ENCODE data around the gene OR13D1.
"Not testable (repeated sequence)": the region's sequence is repeated elsewhere in the genome, so short reads cannot be mapped to it uniquely, and the experiment has no call there.

OR13D1 gene

GRCh38 chr9:104686081-104686480, 8.2 kb upstream of the OR13D1 start:
- DNase-seq, result no peak
- no peaks in the 10 kb centered on the region for H3K36me3 ChIP-seq (ENCODE audit: control insufficient read depth in 1 of 2, insufficient read depth in 2 of 2, low read length in 2 of 2)
- no peak overlapping the region for H3K23ac ChIP-seq (ENCODE audit: low read length)
- H3K14ac ChIP-seq (ENCODE audit: low read length), result no peak overlapping the region
- H3K4me3 ChIP-seq (ENCODE audit: low read depth, low read length), result no peak overlapping the region
- H3K27ac ChIP-seq (ENCODE audit: low read depth, low read length), result no peak overlapping the region
- no peak overlapping the region for H2AK5ac ChIP-seq (ENCODE audit: low read length)
- no peak overlapping the region for H4K91ac ChIP-seq (ENCODE audit: low read depth, low read length)
- WGBS (ENCODE audit: extremely low coverage, insufficient coverage, insufficient read length), result no CpG with 5 or more reads among the region's 2 CpGs
- H3K4me2 ChIP-seq (ENCODE audit: low read length), result no peak overlapping the region
- no peak overlapping the region for H4K12ac ChIP-seq (ENCODE audit: low read depth, low read length)
- no peaks in the 10 kb centered on the region for H3K27me3 ChIP-seq (ENCODE audit: insufficient read depth, low read length)
- H4K8ac ChIP-seq (ENCODE audit: low read depth, low read length), result no peak overlapping the region
- H2AFZ ChIP-seq (ENCODE audit: insufficient read depth, low read length, poor library complexity), result no peak overlapping the region
- no peaks in the 10 kb centered on the region for H3K4me1 ChIP-seq (ENCODE audit: control insufficient read depth in 1 of 2, insufficient read depth in 2 of 2, low read length in 2 of 2)
- no peak overlapping the region for H3K4ac ChIP-seq (ENCODE audit: low read depth, low read length)
- H3K9ac ChIP-seq (ENCODE audit: low read length), result no peak overlapping the region
- no peaks in the 10 kb centered on the region for H3K9me3 ChIP-seq (ENCODE audit: insufficient read depth, low read depth, low read length)
- H3K79me2 ChIP-seq (ENCODE audit: control insufficient read depth, insufficient read depth, low read length, poor library complexity), result no peaks in the 10 kb centered on the region
- no peak overlapping the region for H2BK12ac ChIP-seq (ENCODE audit: low read length)
- no peaks in the 10 kb centered on the region for H3K79me1 ChIP-seq (ENCODE audit: low read length)
- H2BK120ac ChIP-seq (ENCODE audit: insufficient read depth, low read length, poor library complexity), result no peak overlapping the region
- H3K18ac ChIP-seq (ENCODE audit: low read length), result no peak overlapping the region
- H2BK5ac ChIP-seq (ENCODE audit: low read depth, low read length, poor library complexity), result no peak overlapping the region

GRCh38 chr9:104700306-104700705, 6.0 kb downstream of the OR13D1 start:
- no peak overlapping the region for H2BK5ac ChIP-seq (ENCODE audit: low read depth, low read length, poor library complexity)
- H3K79me1 ChIP-seq (ENCODE audit: low read length), result no peaks in the 10 kb centered on the region
- no peaks in the 10 kb centered on the region for H3K4me1 ChIP-seq (ENCODE audit: control insufficient read depth in 1 of 2, insufficient read depth in 2 of 2, low read length in 2 of 2)
- no peak overlapping the region for H4K12ac ChIP-seq (ENCODE audit: low read depth, low read length)
- no peaks in the 10 kb centered on the region for H3K9me3 ChIP-seq (ENCODE audit: insufficient read depth, low read depth, low read length)
- no peak overlapping the region for H4K91ac ChIP-seq (ENCODE audit: low read depth, low read length)
- H3K23ac ChIP-seq (ENCODE audit: low read length), result no peak overlapping the region
- no peak overlapping the region for H3K4me3 ChIP-seq (ENCODE audit: low read depth, low read length)
- no peak overlapping the region for H2BK120ac ChIP-seq (ENCODE audit: insufficient read depth, low read length, poor library complexity)
- H3K27me3 ChIP-seq (ENCODE audit: insufficient read depth, low read length), result no peaks in the 10 kb centered on the region
- no peak overlapping the region for H2BK12ac ChIP-seq (ENCODE audit: low read length)
- no peak overlapping the region for H4K8ac ChIP-seq (ENCODE audit: low read depth, low read length)
- no peak overlapping the region for H3K4ac ChIP-seq (ENCODE audit: low read depth, low read length)
- peak; percentile 69 to 92 for DNase-seq
- no peaks in the 10 kb centered on the region for H3K36me3 ChIP-seq (ENCODE audit: control insufficient read depth in 1 of 2, insufficient read depth in 2 of 2, low read length in 2 of 2)
- no CpG with 5 or more reads among the region's 3 CpGs for WGBS (ENCODE audit: extremely low coverage, insufficient coverage, insufficient read length)
- H3K18ac ChIP-seq (ENCODE audit: low read length), result no peak overlapping the region
- H2AFZ ChIP-seq (ENCODE audit: insufficient read depth, low read length, poor library complexity), result no peak overlapping the region
- no peak overlapping the region for H3K4me2 ChIP-seq (ENCODE audit: low read length)
- H3K27ac ChIP-seq (ENCODE audit: low read depth, low read length), result no peak overlapping the region
- H3K14ac ChIP-seq (ENCODE audit: low read length), result no peak overlapping the region
- H3K9ac ChIP-seq (ENCODE audit: low read length), result no peak overlapping the region
- H3K79me2 ChIP-seq (ENCODE audit: control insufficient read depth, insufficient read depth, low read length, poor library complexity), result no peaks in the 10 kb centered on the region
- no peak overlapping the region for H2AK5ac ChIP-seq (ENCODE audit: low read length)

- DNase-seq; H3K4me1 ChIP-seq (ENCODE audit: control insufficient read depth in 1 of 2, insufficient read depth in 2 of 2, low read length in 2 of 2); H3K4me3 ChIP-seq (ENCODE audit: low read depth, low read length); H3K14ac ChIP-seq (ENCODE audit: low read length); H3K4me2 ChIP-seq (ENCODE audit: low read length); H2BK120ac ChIP-seq (ENCODE audit: insufficient read depth, low read length, poor library complexity); H2BK12ac ChIP-seq (ENCODE audit: low read length); H3K27ac ChIP-seq (ENCODE audit: low read depth, low read length); H3K79me1 ChIP-seq (ENCODE audit: low read length); H4K12ac ChIP-seq (ENCODE audit: low read depth, low read length); H2AK5ac ChIP-seq (ENCODE audit: low read length); H3K18ac ChIP-seq (ENCODE audit: low read length); H3K27me3 ChIP-seq (ENCODE audit: insufficient read depth, low read length); H4K8ac ChIP-seq (ENCODE audit: low read depth, low read length); H2AFZ ChIP-seq (ENCODE audit: insufficient read depth, low read length, poor library complexity); H3K4ac ChIP-seq (ENCODE audit: low read depth, low read length); H3K9ac ChIP-seq (ENCODE audit: low read length); H2BK5ac ChIP-seq (ENCODE audit: low read depth, low read length, poor library complexity); H3K79me2 ChIP-seq (ENCODE audit: control insufficient read depth, insufficient read depth, low read length, poor library complexity); H3K36me3 ChIP-seq (ENCODE audit: control insufficient read depth in 1 of 2, insufficient read depth in 2 of 2, low read length in 2 of 2); H3K9me3 ChIP-seq (ENCODE audit: insufficient read depth, low read depth, low read length); H4K91ac ChIP-seq (ENCODE audit: low read depth, low read length); H3K23ac ChIP-seq (ENCODE audit: low read length): not testable (repeated sequence)
- no CpG with 5 or more reads among the region's 1 CpG for WGBS (ENCODE audit: extremely low coverage, insufficient coverage, insufficient read length)
Observed at GRCh38 chr9:104708737-104709136, 14.4 kb downstream of the OR13D1 start.

- H3K4me1 ChIP-seq (ENCODE audit: control insufficient read depth in 1 of 2, insufficient read depth in 2 of 2, low read length in 2 of 2), result no peaks in the 10 kb centered on the region
- H3K9ac ChIP-seq (ENCODE audit: low read length), result no peak overlapping the region
- no peak overlapping the region for H2AK5ac ChIP-seq (ENCODE audit: low read length)
- H3K23ac ChIP-seq (ENCODE audit: low read length), result no peak overlapping the region
- H3K4me2 ChIP-seq (ENCODE audit: low read length), result no peak overlapping the region
- no peak overlapping the region for H3K27ac ChIP-seq (ENCODE audit: low read depth, low read length)
- no peak overlapping the region for H2BK5ac ChIP-seq (ENCODE audit: low read depth, low read length, poor library complexity)
- no peak overlapping the region for H2BK120ac ChIP-seq (ENCODE audit: insufficient read depth, low read length, poor library complexity)
- H3K79me1 ChIP-seq (ENCODE audit: low read length), result no peaks in the 10 kb centered on the region
- H3K4me3 ChIP-seq (ENCODE audit: low read depth, low read length), result no peak overlapping the region
- WGBS (ENCODE audit: extremely low coverage, insufficient coverage, insufficient read length), result no CpG with 5 or more reads among the region's 4 CpGs
- no peak overlapping the region for H4K8ac ChIP-seq (ENCODE audit: low read depth, low read length)
- no peaks in the 10 kb centered on the region for H3K9me3 ChIP-seq (ENCODE audit: insufficient read depth, low read depth, low read length)
- no peak overlapping the region for H3K4ac ChIP-seq (ENCODE audit: low read depth, low read length)
- H2AFZ ChIP-seq (ENCODE audit: insufficient read depth, low read length, poor library complexity), result no peak overlapping the region
- no peak overlapping the region for H4K91ac ChIP-seq (ENCODE audit: low read depth, low read length)
- no peaks in the 10 kb centered on the region for H3K36me3 ChIP-seq (ENCODE audit: control insufficient read depth in 1 of 2, insufficient read depth in 2 of 2, low read length in 2 of 2)
- no peak overlapping the region for H4K12ac ChIP-seq (ENCODE audit: low read depth, low read length)
- H2BK12ac ChIP-seq (ENCODE audit: low read length), result no peak overlapping the region
- no peak overlapping the region for H3K14ac ChIP-seq (ENCODE audit: low read length)
- H3K79me2 ChIP-seq (ENCODE audit: control insufficient read depth, insufficient read depth, low read length, poor library complexity), result no peaks in the 10 kb centered on the region
- no peak overlapping the region for H3K18ac ChIP-seq (ENCODE audit: low read length)
- no peak for DNase-seq
- H3K27me3 ChIP-seq (ENCODE audit: insufficient read depth, low read length), result no peaks in the 10 kb centered on the region
Observed at GRCh38 chr9:104711604-104712003, 17.3 kb downstream of the OR13D1 start.

Data from trophoblast cell (in vitro differentiated cells and primary cell).